Right ventricle myocardium superior (tissue), 1 donor: ENCODE results near the gene COA5. TPM values are rescaled to one million over a fixed set of nuclear protein-coding genes. Genes with fewer than 3 reads are reported as not detected.

Experiments
- ATAC-seq: fragments of 200-7000 bp; cut with Tn5 transposase; one replicate; pipeline ENCODE4 v1.9.1; 2020; ENCODE audit warnings: mild to moderate bottlenecking; ENCODE audit not compliant: poor library complexity
- DNase-seq: peaks from one replicate; pipeline ENCODE4 v3.0.0-alpha.2; 2020
- intact Hi-C: fragments of 100-400 bp; cut with DNase I; formaldehyde crosslinking; loops from one replicate; pipeline ENCODE4 v1.11.2; 2022
- total RNA-seq: library from RNA; stranded (reverse); fragmentation: NEBNext Ultra II Directional; extraction: Animal tissue kit (Norgen Biotek cat#: 25700); gene quantifications from one replicate; pipeline ENCODE4 v1.2.1, GENCODE V29; 2021
- donor health status: DM: no; HTN: yes; CAD: no; lungs with severe emphysema.

The COA5 gene
- total RNA-seq, 1 donor from 2014 or later: 26.8 TPM

DNA sequence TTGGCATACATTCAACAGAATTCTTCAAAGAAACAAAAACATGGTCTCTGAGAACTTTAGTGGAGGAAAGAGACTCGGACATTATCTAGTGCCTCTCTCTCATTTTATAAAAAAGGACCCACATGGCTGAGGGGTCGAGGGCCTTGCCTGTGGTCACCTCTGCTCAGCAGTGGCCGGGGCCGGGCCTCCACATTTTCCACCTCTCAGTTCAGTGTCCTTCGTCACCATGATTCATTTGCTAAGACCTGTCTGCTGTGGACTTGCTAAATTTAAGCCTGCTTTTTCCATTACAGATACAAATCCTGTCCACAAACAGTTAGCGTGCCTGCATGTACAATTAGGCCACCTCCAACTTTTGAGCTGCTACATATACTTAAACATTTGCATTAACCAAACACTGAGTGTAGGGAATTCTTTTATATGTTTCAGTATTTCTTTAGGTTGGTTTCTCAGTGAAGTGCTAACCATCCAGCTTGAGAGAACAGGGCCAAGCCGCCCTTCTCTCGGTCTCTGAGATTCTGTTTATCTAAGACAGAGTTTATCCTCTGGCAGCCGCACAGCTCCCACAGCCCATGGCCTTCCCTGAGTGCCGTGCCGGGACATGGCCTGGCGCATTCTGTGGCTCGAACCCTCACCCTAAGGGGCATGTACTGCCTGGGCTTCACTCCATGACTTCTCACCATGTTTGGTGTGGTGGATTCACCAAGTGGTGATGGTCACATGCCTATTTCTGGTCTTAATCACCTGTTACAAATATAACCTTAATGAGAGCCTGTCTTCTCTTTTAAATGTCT, 46.2 kb downstream of the COA5 start:
- intact Hi-C loops: loop anchor here (10.0 kb wide), 1 partner anchor 117 kb away; the partner anchor contains the start of gene INPP4A
- DNase-seq (no peak), ATAC-seq (peak; percentile 24)

GRCh38 chr2:98561018-98561417, 47.3 kb downstream of the COA5 start:
- intact Hi-C loops: loop anchor here (10.0 kb wide), 1 partner anchor 116 kb away; the partner anchor contains the start of gene INPP4A

DNA sequence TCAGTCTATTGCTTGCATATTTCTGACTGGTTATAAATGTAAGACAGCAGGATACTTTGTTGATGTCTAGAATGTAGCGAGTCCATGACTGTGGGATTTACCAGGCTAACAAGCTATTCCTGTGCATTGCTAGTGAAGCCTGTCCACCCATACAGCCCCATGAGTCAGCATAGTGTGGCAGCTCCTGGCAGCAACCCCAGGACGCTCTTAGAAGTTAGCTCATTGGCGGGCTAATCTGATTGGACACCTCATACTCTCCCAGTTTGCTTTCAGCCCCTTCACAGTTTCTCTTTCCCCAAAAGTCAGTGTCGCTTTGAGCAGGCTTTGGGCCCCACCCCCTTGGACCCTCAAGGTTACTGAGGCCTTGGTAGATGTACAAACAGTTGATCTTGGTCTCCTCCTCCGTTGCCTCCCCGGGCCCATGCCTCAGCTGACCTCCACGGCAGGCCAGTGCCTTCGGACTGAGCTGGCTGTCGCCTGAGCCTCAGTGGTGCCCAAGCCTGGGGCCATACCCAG, 48.0 kb downstream of the COA5 start:
- DNase-seq (peak; percentile 65), ATAC-seq (peak; percentile 91)
- intact Hi-C loops: loop anchor here (10.0 kb wide), 1 partner anchor 116 kb away; the partner anchor contains the start of gene INPP4A

More at GRCh38 chr2:98561018-98561417, 47.3 kb downstream of the COA5 start:
- DNase-seq (no peak), ATAC-seq (no peak)

- DNase-seq: no peak
- intact Hi-C loops: no loop called here
- no peak for ATAC-seq
Observed at GRCh38 chr2:98559581-98559980, 48.7 kb downstream of the COA5 start.

GRCh38 chr2:98558852-98559530, 49.3 kb downstream of the COA5 start:
- ATAC-seq (no peak), DNase-seq (no peak)
- intact Hi-C loops: no loop called here

DNA sequence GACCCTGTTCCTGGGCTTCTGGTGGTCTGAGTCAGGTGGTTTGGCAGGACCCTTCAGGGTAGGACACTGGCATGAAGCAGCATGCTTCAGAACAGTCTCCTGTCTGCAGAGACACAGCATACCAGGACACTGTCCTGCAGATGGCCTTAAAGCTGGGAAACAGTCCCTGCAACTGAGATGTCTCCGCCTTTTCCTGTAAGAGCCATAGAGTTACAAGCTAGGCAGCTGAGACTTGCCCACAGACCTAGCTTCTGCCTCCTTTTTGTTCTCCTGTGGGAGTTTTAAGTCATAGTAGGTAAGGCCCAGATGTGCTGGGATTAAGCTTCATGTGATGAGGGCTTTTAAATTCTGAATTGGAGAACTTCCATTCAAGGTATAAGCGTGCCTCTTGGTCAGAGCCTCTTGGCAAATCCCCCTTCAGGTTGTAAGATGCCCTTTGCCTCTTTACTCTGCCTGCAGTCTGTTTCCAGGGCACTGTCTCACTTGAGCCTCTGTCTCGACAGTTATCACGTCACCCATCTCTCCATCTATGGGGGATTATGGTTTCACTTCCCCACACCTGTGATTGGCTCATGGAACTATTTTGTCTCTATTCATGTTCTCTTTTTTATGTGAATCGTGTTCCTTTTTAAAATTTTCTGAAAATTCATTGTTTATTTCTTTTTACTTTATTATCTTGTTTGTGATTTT, 51.8 kb downstream of the COA5 start:
- intact Hi-C loops: no loop called here
- ATAC-seq (no peak), DNase-seq (no peak)

- intact Hi-C loops: no loop called here
- no peak for ATAC-seq
Observed at GRCh38 chr2:98555696-98556095, 52.6 kb downstream of the COA5 start.

DNA sequence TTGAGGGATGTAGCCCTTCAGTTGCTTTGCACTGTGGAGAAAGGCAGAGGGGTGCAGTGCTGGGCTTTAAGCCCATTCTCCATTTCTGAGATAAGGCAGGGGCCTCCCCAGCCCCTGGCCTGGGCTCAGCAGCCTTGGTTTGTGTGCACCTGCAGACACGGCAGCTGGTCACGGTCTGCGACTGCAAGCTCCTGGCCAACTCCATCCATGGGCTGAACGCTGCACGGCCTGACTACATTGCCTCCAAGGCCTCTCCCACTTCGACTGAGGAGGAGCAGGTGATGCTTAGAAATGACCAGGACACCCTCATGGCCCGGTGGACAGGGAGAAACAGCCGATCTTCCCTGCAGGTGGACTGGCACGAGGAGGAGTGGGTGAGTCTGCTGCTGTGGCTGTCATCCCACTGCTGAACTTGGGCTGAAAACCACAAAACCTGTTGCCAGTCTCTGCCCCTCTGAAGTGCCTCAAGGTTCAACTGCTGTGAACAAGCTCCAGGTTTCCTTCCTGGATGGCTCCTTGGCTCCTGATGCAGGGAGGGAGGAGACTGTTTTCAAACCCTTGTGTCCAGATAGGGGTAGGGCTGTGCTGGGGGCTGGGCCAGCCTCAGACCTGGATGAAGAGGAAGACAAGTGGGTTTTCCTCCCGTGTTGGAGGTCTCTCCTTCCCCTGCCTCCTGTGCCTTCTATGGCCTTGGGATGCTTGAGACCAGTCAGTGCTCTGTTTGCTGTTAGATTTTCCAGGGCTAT, 54.0 kb downstream of the COA5 start:
- intact Hi-C loops: no loop called here
- ATAC-seq (no peak), DNase-seq (no peak)

More at GRCh38 chr2:98555696-98556095, 52.6 kb downstream of the COA5 start:
- no peak for DNase-seq

DNA sequence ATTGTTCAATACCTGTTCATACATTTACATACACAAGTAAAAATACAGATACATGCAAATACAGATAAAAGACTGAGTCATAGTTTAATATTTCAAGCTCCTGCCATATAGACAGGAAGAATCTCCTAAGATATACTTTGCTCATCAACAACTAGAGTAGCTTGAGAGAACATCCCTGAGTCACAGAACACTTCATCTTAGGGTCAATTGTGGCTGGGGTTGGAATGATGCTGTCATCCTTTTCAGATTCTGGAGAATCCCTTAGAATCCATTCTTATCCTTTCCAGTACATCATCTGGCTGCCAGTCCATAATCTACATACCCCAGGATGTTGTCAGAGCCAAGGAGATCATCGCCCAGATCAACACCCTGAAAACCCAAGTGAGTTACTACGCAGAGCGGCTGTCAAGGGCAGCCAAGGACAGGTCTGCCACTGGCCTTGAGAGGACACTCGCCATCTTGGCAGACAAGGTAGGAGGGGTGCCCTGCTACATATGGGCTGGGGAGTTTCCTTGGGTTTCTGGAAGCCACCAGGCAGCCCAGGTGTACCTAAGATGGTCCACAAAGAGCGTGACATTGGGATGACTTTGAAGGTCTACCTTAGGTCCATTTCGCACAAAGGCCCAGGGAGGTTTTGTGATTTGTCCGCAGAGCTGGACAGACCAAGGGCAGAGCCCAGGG, 55.7 kb downstream of the COA5 start:
- DNase-seq (no peak), ATAC-seq (no peak)
- intact Hi-C loops: no loop called here

- DNase-seq (no peak), ATAC-seq (no peak)
- intact Hi-C loops: no loop called here
Observed at GRCh38 chr2:98551316-98551715, 57.0 kb downstream of the COA5 start.

- intact Hi-C loops: no loop called here
- DNase-seq (no peak), ATAC-seq (no peak)
Observed at GRCh38 chr2:98550165-98550564, 58.1 kb downstream of the COA5 start.

Other genes with a start within 250 kb of the COA5 start
- 16.8 TPM for gene INPP4A, start 163.7 kb downstream of the COA5 start, total RNA-seq
- 26.4 TPM for gene UNC50, start 77 bp upstream of the COA5 start, total RNA-seq
- gene MGAT4A, start 122.6 kb upstream of the COA5 start, total RNA-seq: 20.0 TPM